ENCODE measurements around the gene NR5A2.

The NR5A2 gene

DNA sequence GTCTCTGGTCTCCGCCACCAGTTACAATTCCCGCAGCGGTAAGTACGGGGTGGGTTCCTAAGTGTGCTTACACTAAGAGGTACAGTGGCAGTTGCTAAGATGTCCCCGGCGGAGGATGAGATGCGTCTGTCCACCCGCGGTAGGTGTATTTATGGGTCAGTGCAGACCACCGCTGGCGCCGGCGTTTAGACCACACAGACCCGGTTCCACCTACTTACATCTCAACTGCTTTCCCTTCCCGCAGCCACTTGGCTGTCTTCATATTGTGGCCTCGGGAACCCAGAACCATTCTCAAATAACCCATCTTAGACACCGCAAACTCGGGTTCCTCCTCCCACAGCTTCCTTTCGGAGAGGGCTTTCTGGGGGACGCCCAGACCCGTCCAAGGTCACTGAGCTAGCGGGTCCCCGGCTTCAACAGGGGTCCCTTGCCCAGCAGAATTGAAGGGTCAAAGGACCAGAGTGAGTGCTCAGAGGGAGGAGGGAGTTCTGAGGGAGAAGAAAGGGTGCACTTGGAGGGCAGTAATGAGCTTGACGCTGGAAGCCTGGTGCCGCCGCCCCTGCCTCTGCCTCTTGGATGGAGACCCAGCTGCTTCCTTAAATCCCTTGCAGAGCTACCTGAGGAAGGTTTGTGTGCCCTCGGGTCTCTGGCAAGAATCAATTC is 8.6 kb downstream of the NR5A2 start:
- FAIRE-seq (no peak), DNase-seq (ENCODE audit: low spot score) (no peak)

DNA sequence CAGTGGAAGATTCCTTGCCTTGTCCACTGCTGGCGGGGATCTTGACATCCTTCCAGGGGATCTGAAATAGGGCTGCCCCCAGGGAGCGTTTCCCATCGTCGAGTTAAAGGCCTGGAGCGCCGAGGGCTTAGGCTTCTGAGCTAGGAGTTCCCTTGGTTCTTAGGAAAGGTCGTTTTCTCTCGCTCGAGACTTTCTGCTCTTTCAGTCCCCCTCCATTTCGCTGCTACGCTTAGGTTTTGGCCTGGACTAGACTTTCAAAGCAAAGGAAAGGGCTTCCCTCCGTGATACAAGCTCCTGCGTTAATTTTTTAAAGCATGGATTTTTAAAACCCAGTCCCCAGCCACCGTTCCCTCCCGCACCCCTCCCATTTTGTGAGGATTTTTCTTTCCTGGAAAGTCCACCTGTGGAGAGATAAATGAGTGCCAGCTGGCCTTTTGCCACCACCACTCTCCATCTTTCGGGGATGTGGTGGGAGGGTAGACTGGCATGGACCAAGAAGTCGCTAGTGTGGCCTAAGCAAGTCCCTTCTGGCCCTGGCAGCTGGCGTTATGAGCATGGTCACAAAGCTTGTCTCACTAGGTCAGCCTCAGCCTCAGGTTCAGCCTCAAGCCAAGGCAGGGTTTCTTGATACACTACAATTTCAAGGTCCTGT is 9.2 kb downstream of the NR5A2 start:
- no peak for DNase-seq (ENCODE audit: low spot score)
- FAIRE-seq, result no peak

DNA sequence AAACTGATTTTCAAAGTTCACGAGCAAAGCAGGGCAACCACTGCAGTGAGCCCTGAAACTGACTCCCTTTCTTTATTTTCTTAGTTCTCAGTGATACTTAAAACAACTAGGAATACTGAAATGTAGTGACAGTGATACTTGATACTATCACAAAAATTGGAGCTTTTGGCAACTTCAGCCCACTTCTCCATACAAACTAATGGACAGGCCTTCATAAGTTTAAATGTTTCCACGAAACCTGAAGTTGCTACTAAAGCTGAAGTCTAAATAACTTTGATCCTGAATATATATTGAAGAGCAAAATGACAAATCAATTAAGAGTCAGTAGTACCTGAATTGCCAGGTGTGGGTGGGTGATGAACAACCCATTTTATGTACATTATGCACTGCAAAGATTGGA is 10.0 kb downstream of the NR5A2 start:
- FAIRE-seq, result no peak
- DNase-seq (ENCODE audit: low spot score), result no peak

DNA sequence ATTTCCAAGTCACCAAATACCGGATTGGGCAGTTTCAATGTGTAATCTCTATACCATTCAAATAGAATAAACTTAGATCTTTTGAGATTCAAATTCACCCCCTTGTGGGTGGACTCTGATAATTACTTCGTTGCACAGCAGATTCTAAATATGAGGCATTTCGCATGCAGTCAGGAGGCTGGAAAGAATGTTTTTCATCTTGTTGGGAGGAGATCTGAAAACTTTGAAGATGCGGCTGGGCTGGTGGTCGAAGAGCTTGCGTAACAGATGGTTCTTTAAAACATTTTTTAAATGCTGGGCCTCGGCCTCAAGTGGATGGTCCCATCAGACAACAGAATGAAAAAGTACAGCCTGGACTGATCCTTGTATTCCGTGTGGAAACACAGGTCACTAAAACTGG is 10.4 kb downstream of the NR5A2 start:
- FAIRE-seq, result no peak
- no peak for DNase-seq (ENCODE audit: low spot score)

DNA sequence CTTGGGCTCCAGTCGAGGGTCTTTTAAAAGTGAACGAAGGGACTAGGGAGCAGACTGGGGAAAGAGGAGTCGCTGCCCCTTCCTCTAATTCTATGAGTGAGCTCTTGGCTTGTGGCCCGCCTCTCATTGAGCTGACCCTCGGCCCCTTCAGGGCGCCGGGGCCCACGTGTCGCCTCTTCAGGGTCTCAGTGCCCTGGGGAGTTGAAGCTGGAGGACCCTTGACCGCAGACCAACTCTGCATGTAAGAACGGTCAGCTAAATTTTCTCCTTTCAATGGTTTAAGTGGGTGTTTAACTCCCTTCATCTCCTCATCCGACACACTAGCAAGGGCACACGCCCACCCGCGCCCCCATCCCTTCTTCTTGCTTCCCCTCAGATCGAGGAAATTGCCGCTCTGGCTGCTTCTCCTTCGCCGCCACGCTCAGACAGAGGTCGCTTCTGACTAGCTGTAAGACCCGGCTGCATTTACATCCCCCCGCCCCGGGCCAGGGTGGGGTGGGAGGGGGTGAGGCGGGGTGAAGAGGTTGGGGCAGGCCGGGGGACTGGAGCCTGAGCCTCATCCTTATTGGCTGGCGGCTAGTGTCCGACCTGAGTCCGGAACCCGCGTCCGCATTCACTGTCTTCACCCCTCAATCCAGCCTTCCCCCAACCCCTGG is 10.9 kb downstream of the NR5A2 start:
- no peak for FAIRE-seq
- no peak for DNase-seq (ENCODE audit: low spot score)

DNA sequence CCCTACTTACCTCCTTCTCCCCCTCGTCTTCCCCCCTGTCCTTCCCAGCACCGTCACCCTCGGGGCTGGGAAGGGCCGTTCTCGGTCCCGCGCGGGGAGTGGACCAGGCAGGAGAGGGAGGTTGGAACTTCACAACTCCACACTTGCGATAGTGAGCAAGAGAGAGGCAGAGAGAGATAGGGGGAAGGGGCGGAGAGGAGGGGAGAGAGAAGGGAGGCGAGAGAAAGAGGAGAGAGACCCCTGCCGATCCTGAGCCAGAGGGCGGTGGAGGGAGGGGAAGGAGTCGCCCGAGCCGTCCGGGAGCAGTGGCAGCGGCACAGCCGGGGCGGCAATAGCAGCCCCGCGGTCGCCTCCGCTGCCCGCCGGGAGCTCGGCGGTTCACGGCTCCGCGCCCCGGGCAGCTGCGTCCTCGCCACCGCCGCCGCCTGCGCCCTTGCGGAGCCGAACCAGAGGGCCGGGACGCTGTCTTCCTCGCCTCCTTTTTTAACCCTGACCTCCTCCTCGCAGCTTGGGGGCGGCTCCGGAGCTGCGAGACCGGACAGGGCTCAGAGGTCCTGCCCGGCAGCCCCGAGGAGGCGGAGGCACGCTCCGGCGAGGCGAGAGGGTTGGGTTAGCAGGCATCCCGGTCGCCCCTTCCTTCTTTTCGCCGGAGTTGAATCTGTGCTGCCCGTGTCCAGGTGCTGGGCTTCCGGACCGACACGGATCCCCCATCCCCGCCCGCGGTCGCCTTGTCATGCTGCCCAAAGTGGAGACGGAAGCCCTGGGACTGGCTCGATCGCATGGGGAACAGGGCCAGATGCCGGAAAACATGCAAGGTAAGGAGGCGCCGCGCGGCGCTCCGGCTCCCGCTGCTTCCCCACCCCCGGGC is 11.7 kb downstream of the NR5A2 start:
- no peak for FAIRE-seq
- no peak for DNase-seq (ENCODE audit: low spot score)

DNA sequence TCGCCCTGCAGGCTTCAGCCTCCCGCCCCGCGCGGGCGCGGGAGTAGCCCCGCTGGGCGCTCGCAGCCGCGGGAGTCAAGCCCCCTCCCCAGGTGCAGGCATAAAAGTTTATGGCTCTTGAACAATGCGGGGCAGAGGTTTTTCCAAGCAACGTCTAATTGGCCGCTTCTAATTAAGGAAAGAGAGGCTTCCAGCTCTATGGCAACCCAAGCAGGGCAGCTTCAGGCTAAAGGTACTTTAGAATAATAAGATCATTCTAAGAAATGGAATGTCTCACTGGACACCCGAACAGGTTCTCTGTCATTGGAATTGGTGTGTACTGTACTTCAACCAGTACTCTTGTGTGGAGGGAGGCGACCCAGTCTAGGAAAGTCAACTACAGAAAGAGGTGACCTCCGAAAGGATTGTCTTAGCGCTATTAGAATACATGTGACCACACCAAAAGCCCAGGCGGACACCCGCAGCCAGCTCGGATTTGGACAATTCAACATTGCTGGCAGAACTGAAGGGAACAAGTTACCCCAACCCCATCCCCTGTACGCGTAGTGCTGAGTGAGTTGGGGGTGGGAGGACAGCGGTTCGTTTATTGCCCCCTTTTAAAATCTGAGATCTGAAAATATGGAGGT is 12.5 kb downstream of the NR5A2 start:
- DNase-seq (ENCODE audit: low spot score) (no peak), FAIRE-seq (no peak)

DNA sequence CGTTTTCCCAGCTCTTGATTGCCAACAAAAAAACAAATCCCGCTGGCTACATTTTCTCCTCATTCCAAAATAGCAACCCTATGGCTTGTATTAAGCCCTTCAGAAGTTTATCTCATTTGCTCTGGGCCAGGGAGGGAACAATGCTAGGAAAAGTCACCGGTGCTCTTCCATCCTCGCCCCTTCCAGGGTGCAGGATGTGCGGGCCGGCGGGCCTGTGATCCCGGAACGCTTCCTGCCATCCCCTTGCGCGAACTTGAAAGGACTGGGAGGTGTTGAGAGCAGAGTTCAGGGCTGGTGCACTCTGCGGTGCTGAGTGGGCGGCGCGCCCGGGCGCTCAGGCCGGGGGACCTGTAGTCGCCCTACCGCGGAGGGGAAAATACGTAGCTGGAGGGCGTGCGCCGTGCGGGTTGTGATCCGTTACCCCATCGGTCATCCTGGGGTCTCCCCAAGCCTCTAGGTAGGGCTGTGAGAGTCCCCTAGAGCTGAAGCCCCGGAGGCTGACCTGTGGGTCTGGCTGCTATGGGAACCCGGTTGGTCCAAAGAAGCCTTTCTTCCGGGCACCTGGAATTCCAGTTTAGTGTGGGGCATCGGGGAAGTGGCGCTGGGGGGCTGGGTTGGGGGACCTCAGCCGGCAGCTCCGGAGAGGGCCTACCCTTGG is 13.1 kb downstream of the NR5A2 start:
- DNase-seq (ENCODE audit: low spot score), result no peak
- FAIRE-seq, result no peak

DNA sequence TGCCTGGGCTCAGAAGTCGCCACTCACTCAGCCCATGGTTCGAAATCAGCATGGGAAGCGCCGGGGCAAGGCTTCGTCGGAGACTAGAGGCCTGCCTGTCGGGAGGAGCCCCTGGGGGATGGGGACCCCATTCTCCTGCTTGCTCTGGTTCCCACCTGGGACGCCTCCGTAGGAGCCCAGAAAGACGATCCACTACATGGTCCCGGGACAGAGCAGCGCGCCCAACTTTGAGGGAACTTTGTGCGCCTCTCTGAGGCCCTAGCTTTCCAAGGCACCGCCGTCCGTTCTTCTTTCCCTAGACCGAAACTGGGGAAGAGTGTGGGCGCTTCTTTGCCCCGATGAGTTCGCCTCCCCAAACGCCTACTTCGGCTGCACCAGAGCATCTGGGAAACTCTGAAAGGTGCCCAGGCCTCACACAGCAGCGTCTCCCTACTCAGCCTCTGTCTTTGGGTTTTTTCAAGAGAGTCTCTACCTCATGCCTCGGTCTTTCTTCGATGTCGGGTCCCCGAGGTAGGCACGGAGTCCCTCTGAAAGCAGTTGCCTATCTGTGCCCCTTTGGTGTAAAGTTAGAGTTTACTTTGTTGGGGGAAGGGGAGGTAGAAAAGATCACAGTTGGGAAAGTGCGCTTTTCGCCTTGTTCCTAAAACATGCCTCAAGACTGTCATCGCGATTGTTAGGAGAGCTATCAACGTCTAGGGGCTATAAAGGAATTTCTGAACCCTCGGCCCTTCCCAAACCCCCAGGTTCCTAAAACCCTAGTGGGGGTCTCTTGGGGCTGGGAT is 14.0 kb downstream of the NR5A2 start:
- no peak for FAIRE-seq
- DNase-seq (ENCODE audit: low spot score), result no peak

DNA sequence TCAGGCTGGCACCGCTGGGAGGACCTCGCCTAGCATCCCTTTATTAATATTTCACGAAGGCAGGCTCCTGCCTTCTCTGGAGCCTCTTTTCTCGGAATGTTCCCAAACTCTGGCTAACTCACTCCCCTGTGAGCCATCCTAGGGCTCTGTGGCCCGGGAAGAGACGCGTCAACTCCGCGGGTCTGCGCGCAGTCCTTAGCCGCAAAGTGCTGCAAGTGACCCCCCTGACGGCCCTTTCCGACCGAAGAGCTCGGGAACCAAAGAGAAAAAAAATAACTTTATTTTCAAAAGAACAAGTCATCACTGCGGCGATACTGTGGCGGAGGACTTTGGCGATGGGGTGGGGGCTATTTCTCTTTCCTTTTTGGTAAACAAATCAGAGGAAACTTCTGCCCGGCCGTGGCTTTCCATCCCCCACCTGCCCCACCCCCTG is 14.6 kb downstream of the NR5A2 start:
- DNase-seq (ENCODE audit: low spot score) (no peak), FAIRE-seq (no peak)

DNA sequence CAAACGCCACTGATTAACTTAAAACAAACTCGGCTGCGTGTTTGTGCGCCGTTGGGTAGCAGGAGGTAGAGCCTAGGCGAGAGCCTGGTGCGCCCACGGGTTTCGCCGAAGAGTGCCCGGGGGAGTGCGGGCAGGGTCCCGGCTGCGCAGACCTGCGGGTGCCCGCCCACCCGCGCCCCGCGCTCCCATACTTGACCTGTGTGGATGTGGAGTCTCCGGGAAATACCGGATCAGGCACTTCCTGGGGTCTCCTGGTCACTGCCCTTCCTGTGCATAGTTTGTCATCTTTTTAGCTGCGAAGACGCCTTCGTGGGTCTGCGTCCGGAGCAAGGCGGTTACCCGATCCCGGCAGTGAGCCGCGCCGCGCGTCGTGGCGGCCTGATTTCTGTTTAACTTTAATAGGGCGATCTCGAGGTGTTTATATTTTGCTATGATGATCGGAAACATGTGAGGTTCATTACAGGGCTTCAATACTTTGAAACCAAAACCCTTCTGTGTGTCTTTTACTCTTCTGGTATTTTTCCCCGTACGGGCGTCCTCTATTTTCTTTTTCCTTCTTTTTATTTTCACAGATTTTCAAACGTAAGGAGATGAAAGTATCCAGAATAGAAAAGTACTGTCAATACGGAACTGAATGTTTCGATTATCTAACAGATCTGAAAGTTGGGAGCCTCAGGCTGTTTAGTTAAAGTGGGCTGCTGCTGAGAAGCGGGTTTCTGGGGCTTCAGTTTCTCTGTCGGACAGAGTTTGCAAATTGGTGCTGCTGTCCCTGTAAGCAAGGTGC is 15.2 kb downstream of the NR5A2 start:
- FAIRE-seq (no peak), DNase-seq (ENCODE audit: low spot score) (no peak)

DNA sequence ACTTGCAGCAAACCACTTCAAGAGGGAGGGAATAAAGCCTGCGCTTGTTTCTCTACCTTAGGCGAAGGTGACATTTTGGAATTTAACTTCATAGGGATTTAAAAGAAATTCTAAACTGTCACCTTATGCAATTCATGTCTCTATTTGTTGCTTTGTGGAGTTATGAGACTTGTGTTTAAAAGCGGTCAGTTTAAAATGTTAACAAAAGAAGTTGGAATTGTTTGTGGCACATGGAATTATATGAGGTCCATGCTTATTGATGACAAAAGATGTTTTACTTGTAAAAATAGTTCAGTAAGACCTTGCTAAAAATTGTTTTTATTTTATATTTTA is 15.8 kb downstream of the NR5A2 start:
- DNase-seq (ENCODE audit: low spot score), result no peak
- FAIRE-seq, result no peak

DNA sequence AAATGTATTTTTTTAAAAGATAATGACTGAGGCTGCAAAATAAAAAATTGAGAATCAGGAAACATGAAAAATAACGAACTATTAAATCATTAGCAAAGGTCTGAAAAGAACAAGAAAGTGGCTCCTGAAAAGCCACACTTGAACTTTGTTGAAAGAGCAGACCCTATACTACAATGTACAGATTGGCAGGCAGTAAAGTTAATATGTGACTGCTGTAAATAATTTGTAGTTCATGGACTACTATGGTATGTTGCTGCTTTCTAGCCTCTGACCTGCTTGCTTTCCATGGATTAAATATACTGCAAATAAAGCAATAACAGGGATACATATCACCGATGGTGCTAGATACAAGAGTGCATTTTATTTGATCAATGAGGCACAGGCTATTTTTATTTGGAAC is 18.6 kb downstream of the NR5A2 start:
- FAIRE-seq (no peak), DNase-seq (ENCODE audit: low spot score) (no peak)

DNA sequence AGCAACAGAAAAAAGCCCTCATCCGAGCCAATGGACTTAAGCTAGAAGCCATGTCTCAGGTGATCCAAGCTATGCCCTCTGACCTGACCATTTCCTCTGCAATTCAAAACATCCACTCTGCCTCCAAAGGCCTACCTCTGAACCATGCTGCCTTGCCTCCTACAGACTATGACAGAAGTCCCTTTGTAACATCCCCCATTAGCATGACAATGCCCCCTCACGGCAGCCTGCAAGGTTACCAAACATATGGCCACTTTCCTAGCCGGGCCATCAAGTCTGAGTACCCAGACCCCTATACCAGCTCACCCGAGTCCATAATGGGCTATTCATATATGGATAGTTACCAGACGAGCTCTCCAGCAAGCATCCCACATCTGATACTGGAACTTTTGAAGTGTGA is 20.7 kb downstream of the NR5A2 start:
- DNase-seq (ENCODE audit: low spot score) (no peak), FAIRE-seq (no peak)

DNA sequence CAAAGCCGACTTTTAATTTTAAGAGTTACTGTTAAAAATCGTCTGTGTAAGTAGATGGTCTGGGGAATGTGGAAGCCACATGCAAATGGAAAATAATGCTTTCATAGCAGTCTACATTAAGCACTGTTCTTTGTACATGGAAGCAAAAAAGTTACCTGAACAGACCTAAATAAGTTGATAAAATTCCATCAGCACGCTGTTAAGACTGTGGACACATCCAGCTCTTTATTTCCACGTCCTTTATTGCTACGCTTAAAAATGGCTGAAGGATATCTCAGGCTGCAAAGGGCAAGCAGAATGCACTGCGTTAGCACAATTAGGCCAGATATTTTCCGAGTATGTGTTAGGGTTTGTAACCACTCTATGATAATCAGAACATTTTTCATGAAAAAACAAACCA is 22.3 kb downstream of the NR5A2 start:
- DNase-seq (ENCODE audit: low spot score) (no peak), FAIRE-seq (no peak)

DNA sequence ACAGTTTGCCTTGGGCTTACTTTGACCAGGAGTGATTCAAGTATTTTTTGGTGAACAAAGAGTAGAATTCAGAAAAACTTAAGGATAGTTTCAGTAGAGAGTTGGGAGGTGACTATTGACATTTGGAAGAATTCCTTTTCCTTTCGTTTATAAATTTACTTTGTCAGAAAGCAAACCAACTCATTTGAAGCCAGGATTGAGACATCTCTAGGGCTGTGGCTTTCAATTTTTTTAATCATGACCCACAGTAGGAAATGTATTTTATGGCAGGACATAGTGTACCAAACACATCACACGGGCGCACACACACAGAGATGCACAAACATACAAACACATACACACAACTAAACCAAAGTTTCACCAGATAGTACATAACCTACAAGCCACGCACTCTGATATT is 24.1 kb downstream of the NR5A2 start:
- no peak for FAIRE-seq
- DNase-seq (ENCODE audit: low spot score), result no peak

DNA sequence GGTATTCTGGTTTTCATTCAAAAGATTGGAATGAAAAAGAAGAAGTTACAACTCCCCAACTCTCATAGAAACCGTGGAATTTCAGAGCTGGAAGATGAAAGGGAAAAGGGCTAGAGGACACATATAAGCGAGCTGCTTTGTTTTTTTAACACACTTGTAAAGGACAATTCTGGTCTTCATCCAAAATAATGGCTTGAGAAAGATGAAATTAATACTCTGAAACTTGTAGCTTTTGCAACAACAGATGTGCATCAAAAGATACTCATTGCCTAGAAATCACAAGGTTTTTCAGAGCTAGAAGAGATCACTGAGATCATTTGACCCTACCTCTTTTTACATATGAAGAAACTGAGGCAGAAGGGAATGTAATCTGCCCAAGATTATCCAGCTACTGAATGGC is 25.6 kb downstream of the NR5A2 start:
- FAIRE-seq (no peak), DNase-seq (ENCODE audit: low spot score) (no peak)

DNA sequence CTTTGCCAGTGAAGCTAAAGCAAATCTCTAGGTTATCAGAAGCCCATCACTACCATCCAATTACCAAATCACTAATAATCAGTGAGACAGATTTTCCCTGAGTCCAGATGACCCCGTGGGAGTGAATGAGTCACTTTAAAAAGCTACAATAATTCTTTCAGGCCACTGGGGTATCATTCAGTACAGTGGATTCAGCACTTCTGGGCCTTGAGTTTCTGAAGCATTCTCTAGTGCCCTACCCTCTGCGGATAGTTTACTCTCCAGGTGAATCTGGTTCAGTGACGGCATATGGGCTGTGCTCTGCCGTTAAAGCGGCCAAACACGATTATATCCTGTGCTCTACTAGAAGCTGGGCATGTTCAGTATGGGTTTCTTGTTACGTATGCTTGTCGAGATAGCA is 26.1 kb downstream of the NR5A2 start:
- FAIRE-seq, result no peak

DNA sequence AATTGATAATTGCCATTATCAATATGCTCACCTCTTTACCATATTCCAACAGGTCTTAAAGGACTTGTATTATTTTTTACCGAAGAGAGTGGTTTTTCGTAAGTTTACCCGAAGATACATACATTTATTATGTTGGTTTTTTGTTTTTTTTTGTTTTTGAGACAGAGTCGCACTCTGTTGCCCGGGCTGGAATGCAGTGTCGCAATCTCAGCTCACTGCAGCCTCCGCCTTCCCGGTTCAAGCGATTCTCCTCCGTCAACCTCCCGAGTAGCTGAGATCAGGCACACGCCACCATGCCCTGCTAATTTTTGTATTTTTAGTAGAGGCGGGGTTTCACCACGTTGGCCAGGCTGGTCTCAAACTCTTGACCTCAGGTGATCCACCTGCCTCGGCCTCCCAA is 30.8 kb downstream of the NR5A2 start:
- FAIRE-seq (no peak), DNase-seq (ENCODE audit: low spot score) (no peak)

More for the DNA sequence above, 26.1 kb downstream of the NR5A2 start:
- no peak for DNase-seq (ENCODE audit: low spot score)

DNA sequence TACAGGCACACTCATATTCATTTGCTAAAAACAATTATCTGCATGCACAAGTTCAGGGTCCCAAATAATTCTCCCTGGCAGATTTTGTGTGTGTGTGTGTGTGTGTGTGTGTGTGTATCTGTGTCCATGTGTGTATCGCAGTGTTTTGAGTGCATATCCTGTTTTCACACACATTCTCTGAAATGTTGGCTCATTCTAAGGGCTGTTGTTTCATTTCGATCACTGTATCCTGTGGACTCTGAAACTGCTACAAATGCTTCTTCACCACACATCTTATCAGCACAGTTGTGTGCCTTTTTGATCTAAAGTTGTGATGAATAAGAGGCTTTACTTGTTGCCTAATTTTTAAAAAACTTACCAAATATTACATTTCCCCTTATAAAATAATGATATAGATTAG is 34.6 kb downstream of the NR5A2 start:
- no peak for FAIRE-seq

More for the DNA sequence above, 34.6 kb downstream of the NR5A2 start:
- no peak for DNase-seq (ENCODE audit: low spot score)

All from RCC 7860 (cell line).